Endothelial cell of umbilical vein (primary cell): ENCODE data around the gene PTTG1IP. TPM values are rescaled to one million over a fixed set of nuclear protein-coding genes. Genes with fewer than 3 reads are reported as not detected.

Source experiments
- BruUV-seq: library from RNA; stranded (reverse); fragments of 400-500 nt; replicated peaks from 2 replicates; lab custom pipeline; 2021; lab: Mats Ljungman, UMichigan
- CTCF ChIA-PET: fragments of 300-600, 350-600 bp; sonication (Branson Sonifier 250); formaldehyde crosslinking; loops from one replicate; lab custom pipeline; 2021; ENCODE audit warnings: antibody characterized with exemption, inconsistent platforms; lab: Charles Lee
- POLR2A ChIA-PET: fragments of 300-600, 350-600 bp; sonication (Branson Sonifier 250); formaldehyde crosslinking; loops from one replicate; lab custom pipeline; 2021; ENCODE audit warnings: antibody characterized with exemption, inconsistent platforms; lab: Charles Lee
- DNase-seq: peaks from one replicate; pipeline ENCODE4 v3.0.0-alpha.2; 2011; ENCODE audit warnings: low read depth, low spot score
- FAIRE-seq: peaks from 2 replicates; lab custom pipeline; 2011; peaks lifted over from hg19 to GRCh38; lab: Jason Lieb, UNC
- H2AFZ ChIP-seq: 2 replicates; pipeline ENCODE4 v1.6.0; 2012; ENCODE audit warnings: low read depth, low read length, control low read depth, inconsistent platforms
- H3K27ac ChIP-seq: 2 replicates; pipeline ENCODE4 v1.5.1; 2011; ENCODE audit warnings: low read depth, mild to moderate bottlenecking, control low read depth, low read length, moderate library complexity; ENCODE audit not compliant: insufficient read depth
- H3K27me3 ChIP-seq, 2 experiments: 2 replicates each; pipeline versions ENCODE4 v1.6.0 to v1.6.1; 2011; ENCODE audit warnings: low read length in 2 of 2, mixed read lengths in 1 of 2; ENCODE audit not compliant: control insufficient read depth in 2 of 2, insufficient read depth in 2 of 2
- H3K36me3 ChIP-seq, 2 experiments: 2 replicates in 1 of 2; 3 replicates in 1 of 2; pipeline ENCODE4 v1.5.1; 2011; ENCODE audit warnings: low read length in 2 of 2, mild to moderate bottlenecking in 1 of 2, moderate library complexity in 1 of 2; ENCODE audit not compliant: control insufficient read depth in 2 of 2, insufficient read depth in 2 of 2; ENCODE audit errors: extremely low read depth in 1 of 2
- H3K4me1 ChIP-seq: 3 replicates; pipeline ENCODE4 v1.5.1; 2011; ENCODE audit warnings: mild to moderate bottlenecking, low read length; ENCODE audit not compliant: control insufficient read depth, insufficient read depth; ENCODE audit errors: extremely low read depth
- H3K4me2 ChIP-seq: 2 replicates; pipeline ENCODE4 v1.6.1; 2011; ENCODE audit warnings: low read length, control low read depth, mixed read lengths; ENCODE audit not compliant: insufficient read depth
- H3K4me3 ChIP-seq, 3 experiments: fragments of 200-600 bp in 1 of 3; sonication (generic), shearing (Covaris generic) in 1 of 3; replicated peaks in 1 of 3; 2 replicates each; pipeline ENCODE4 v1.5.1; 2011 to 2016; ENCODE audit warnings: control low read depth in 3 of 3, low read length in 3 of 3, mild to moderate bottlenecking in 2 of 3, inconsistent platforms in 1 of 3, low read depth in 1 of 3, moderate library complexity in 1 of 3; ENCODE audit not compliant: insufficient read depth in 1 of 3
- H3K79me2 ChIP-seq: 2 replicates; pipeline ENCODE4 v1.6.0; 2012; ENCODE audit warnings: low read length, inconsistent platforms; ENCODE audit not compliant: control insufficient read depth, insufficient read depth
- H3K9ac ChIP-seq: replicated peaks from 2 replicates; pipeline ENCODE3; 2011; ENCODE audit warnings: low read length, control low read depth; ENCODE audit not compliant: insufficient read depth; ENCODE audit errors: extremely low read depth
- H3K9me1 ChIP-seq: replicated peaks from 3 replicates; pipeline ENCODE4 v1.6.0; 2011; ENCODE audit warnings: mild to moderate bottlenecking, low read length; ENCODE audit not compliant: control insufficient read depth, insufficient read depth; ENCODE audit errors: extremely low read depth
- H3K9me3 ChIP-seq: replicated peaks from 2 replicates; pipeline ENCODE4 v1.5.1; 2012; ENCODE audit warnings: low read length, inconsistent platforms; ENCODE audit not compliant: control insufficient read depth, insufficient read depth
- H4K20me1 ChIP-seq: replicated peaks from 2 replicates; pipeline ENCODE3; 2011; ENCODE audit warnings: mild to moderate bottlenecking, low read length; ENCODE audit not compliant: control insufficient read depth, insufficient read depth; ENCODE audit errors: extremely low read depth
- EZH2 ChIP-seq: IDR thresholded peaks from 2 replicates; pipeline ENCODE4 v1.6.1; 2012; ENCODE audit warnings: borderline replicate concordance, low read depth, mild to moderate bottlenecking, moderate library complexity, low read length, inconsistent platforms; ENCODE audit not compliant: severe bottlenecking
- FOS ChIP-seq: IDR thresholded peaks from 2 replicates; pipeline ENCODE4 v1.6.1; 2011; ENCODE audit warnings: mild to moderate bottlenecking, low read length, moderate library complexity, borderline replicate concordance; ENCODE audit not compliant: insufficient read depth
- JUN ChIP-seq: IDR thresholded peaks from 2 replicates; pipeline ENCODE4 v1.6.1; 2011; ENCODE audit warnings: borderline replicate concordance, low read depth; ENCODE audit not compliant: insufficient read length, insufficient read depth
- MYC ChIP-seq: IDR thresholded peaks from one replicate; pipeline ENCODE4 v1.6.1; 2011; ENCODE audit warnings: mild to moderate bottlenecking, low read depth, low read length
- POLR2A ChIP-seq: IDR thresholded peaks from 2 replicates; pipeline ENCODE4 v1.6.1; 2012; ENCODE audit warnings: low read depth, mild to moderate bottlenecking, control low read depth, low read length
- POLR2AphosphoS5 ChIP-seq: IDR thresholded peaks from 2 replicates; pipeline ENCODE4 v1.6.1; 2012; ENCODE audit warnings: low read depth, mild to moderate bottlenecking, control low read depth, low read length, moderate library complexity; ENCODE audit not compliant: insufficient read depth
- dilution Hi-C: fragments of 300-500 bp; cut with MboI; formaldehyde crosslinking; loops from one replicate; pipeline ENCODE4 v1.15.0; 2019; ENCODE audit warnings: low sequenced_read_pairs; ENCODE audit not compliant: extremely low pct_ligation_motif_present
- intact Hi-C: fragments of 100-400 bp; cut with micrococcal nuclease; formaldehyde crosslinking; loops from one replicate; pipeline ENCODE4 v1.10.0; 2022
- polyA plus RNA-seq, 4 experiments: library from polyadenylated mRNA; depleted of rRNA in 3 of 4; stranded (reverse) in 3 of 4; unstranded in 1 of 4; fragments of >200 nt; gene quantifications; 2 replicates each; pipeline versions ENCODE4 v1.2.1 to v1.2.3, GENCODE V29; 2011 to 2012; ENCODE audit warnings: missing spikeins in 1 of 4
- total RNA-seq: library from RNA; stranded (reverse); gene quantifications from 2 replicates; pipeline ENCODE4 v1.2.3, GENCODE V29; 2021
- TF ChIP-seq, protein P1 (sequence below), 2 donors: IDR thresholded peaks; 1 replicate in 1 of 2; 2 replicates in 1 of 2; pipeline ENCODE4 v1.5.1; 2011; ENCODE audit warnings: low read length in 2 of 2, mild to moderate bottlenecking in 2 of 2, moderate library complexity in 2 of 2, control low read depth in 1 of 2, inconsistent platforms in 1 of 2, low read depth in 1 of 2; ENCODE audit not compliant: insufficient read depth in 1 of 2; ENCODE audit errors: extremely low read depth in 1 of 2
- TF ChIP-seq, protein P2 (sequence below): IDR thresholded peaks from 2 replicates; pipeline ENCODE4 v1.6.1; 2011; ENCODE audit not compliant: insufficient read depth, insufficient read length

Gene PTTG1IP
- total and polyA plus RNA-seq, 2 donors (not counting 3 experiments of a cell fraction or from before 2014, with no cell fraction given) = 342 to 415 TPM

DNA sequence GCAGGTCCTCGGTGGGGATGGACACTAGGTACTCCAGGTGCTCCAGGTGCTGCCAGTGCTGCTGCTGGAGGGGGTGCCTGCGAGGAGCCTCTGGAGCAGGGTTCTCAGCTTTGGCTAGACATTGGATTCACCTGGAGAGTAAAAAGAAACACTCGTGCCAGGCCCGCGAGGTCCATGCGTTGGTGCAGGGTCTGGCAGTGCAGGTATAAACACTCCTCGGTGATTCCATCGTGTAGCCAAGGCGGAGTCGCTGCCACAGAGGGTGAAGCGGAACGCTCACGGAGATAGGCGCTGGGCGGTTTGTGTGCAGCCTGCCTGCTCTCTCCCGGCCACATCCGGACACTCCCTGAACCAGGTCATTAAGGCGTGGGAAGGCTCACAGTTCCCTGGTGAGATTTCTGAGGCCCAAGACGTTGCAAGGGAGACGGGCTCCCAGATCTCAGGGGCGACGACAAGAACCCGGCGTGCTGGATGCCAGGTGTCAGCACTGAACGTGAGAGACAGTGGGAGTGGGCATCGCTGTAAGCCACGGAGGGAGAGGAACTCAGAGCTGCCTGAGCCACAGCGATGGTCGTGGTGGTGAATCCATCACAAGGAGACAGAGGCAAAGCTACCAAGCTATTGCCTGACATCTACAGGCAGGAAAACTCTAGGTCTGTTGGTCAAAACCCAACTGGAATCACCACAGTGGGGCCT lies 38.4 kb downstream of the PTTG1IP start:
- peaks cover 0 to 4% of the 10 kb centered on the region in 2 experiments for H3K27me3 ChIP-seq
- FAIRE-seq (no peak), DNase-seq (no peak)
- ChIA-PET POLR2A (no interaction called here), CTCF (no interaction called here)
- no peak overlapping the region for H3K27ac ChIP-seq
- no peaks in the 10 kb centered on the region for H4K20me1 ChIP-seq
- dilution Hi-C loops = no loop called here
- H3K4me1 ChIP-seq = no peaks in the 10 kb centered on the region
- no peaks in the 10 kb centered on the region for H3K79me2 ChIP-seq
- no peaks in the 10 kb centered on the region for H3K36me3 ChIP-seq
- H3K4me3 ChIP-seq = no peak overlapping the region
- no peak overlapping the region for H2AFZ ChIP-seq
- no peaks in the 10 kb centered on the region for H3K9me3 ChIP-seq
- no TSS peak for BruUV-seq
- no peaks in the 10 kb centered on the region for H3K9me1 ChIP-seq
- H3K9ac ChIP-seq = no peak overlapping the region
- intact Hi-C loops = no loop called here
- H3K4me2 ChIP-seq = no peak overlapping the region
- TF ChIP-seq POLR2A = no peak
- no peak for TF ChIP-seq FOS
- TF ChIP-seq POLR2AphosphoS5 = no peak

DNA sequence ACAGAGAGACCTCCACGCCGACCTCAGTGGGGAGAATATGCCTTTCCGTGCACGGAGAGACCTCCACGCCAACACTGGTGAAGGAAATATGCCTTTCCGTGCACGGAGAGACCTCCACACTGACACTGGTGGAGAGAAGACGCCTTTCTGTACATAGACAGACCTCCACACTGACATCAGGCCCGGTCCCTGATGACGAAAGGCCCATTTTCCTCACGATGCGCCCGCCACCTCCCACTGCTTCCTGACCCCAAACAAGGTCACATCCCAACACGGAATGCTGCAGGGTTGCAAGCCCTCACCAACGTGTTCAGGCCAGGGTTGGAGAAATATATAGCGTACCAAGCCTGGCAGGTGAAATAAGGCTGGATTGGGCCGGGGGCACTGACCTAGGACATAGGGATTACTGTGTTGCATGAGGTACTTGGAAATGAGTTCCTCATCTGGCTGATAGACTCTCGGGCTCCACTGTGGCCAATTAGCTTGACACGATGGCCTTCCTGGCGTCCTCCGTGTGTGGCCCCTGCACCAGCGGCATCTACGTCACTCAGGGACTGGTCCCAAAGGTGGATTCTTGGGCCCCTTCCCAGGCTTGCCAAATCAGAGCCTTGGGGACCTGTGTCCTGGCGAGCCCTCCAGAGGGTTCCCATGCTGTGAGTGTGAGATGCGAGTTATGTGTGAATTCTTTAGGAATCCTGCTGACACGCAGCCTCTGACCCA lies 39.1 kb downstream of the PTTG1IP start:
- H3K4me3 ChIP-seq = no peak overlapping the region
- H3K36me3 ChIP-seq = no peaks in the 10 kb centered on the region
- H3K9me3 ChIP-seq = no peaks in the 10 kb centered on the region
- no peaks in the 10 kb centered on the region for H4K20me1 ChIP-seq
- no peaks in the 10 kb centered on the region for H3K9me1 ChIP-seq
- POLR2A ChIA-PET = no interaction called here
- H2AFZ ChIP-seq = no peak overlapping the region
- FAIRE-seq (no peak), DNase-seq (no peak)
- no peaks in the 10 kb centered on the region for H3K79me2 ChIP-seq
- no peak overlapping the region for H3K27ac ChIP-seq
- TF ChIP-seq, protein P1, sequence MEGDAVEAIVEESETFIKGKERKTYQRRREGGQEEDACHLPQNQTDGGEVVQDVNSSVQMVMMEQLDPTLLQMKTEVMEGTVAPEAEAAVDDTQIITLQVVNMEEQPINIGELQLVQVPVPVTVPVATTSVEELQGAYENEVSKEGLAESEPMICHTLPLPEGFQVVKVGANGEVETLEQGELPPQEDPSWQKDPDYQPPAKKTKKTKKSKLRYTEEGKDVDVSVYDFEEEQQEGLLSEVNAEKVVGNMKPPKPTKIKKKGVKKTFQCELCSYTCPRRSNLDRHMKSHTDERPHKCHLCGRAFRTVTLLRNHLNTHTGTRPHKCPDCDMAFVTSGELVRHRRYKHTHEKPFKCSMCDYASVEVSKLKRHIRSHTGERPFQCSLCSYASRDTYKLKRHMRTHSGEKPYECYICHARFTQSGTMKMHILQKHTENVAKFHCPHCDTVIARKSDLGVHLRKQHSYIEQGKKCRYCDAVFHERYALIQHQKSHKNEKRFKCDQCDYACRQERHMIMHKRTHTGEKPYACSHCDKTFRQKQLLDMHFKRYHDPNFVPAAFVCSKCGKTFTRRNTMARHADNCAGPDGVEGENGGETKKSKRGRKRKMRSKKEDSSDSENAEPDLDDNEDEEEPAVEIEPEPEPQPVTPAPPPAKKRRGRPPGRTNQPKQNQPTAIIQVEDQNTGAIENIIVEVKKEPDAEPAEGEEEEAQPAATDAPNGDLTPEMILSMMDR (IDR thresholded peaks at IDR 0.05; ENCODE audit: extremely low read depth in 1 of 2, insufficient read depth in 1 of 2, low read depth in 1 of 2, low read length in 2 of 2) = no peak
- TF ChIP-seq, protein P2, sequence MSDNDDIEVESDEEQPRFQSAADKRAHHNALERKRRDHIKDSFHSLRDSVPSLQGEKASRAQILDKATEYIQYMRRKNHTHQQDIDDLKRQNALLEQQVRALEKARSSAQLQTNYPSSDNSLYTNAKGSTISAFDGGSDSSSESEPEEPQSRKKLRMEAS = no peak
- TF ChIP-seq POLR2A (no peak), EZH2 (no peak), POLR2AphosphoS5 (no peak), JUN (no peak), MYC (no peak)
- no peaks in the 10 kb centered on the region for H3K4me1 ChIP-seq
- H3K4me2 ChIP-seq = no peak overlapping the region
- H3K9ac ChIP-seq = no peak overlapping the region
- BruUV-seq = no TSS peak
- CTCF ChIA-PET = no interaction called here
- dilution Hi-C loops = no loop called here
- peaks cover 0 to 7% of the 10 kb centered on the region in 2 experiments for H3K27me3 ChIP-seq
- intact Hi-C loops = no loop called here
